HuH-7 (cell line): Measurements from ENCODE around the gene JMJD1C.

Experiments
- DNase-seq: peaks from one replicate; pipeline ENCODE4 v3.0.0; 2011; ENCODE audit warnings: low spot score

Gene JMJD1C

GRCh38 chr10:63125459-63125858 is 340.3 kb downstream of the JMJD1C start:
- no peak for DNase-seq

GRCh38 chr10:63123727-63124362 is 341.9 kb downstream of the JMJD1C start:
- no peak for DNase-seq

GRCh38 chr10:63120554-63120953 is 345.2 kb downstream of the JMJD1C start:
- no peak for DNase-seq

GRCh38 chr10:63119041-63119440 is 346.7 kb downstream of the JMJD1C start:
- DNase-seq, result no peak
